ENCODE measurements around the gene ANKRD63.

Gene ANKRD63

GRCh38 chr15:40283615-40284300 lies 894 bp upstream of the ANKRD63 start:
- no peaks in the 10 kb centered on the region for H3K36me3 ChIP-seq (ENCODE audit: control insufficient read depth in 1 of 2, insufficient read depth in 2 of 2, low read length in 2 of 2)
- peak overlapping the region in 1 of 2 donors; percentile 78 for H3K4me3 ChIP-seq (ENCODE audit: low read depth in 1 of 2, low read length in 2 of 2)
- H3K27ac ChIP-seq (ENCODE audit: low read length): no peak overlapping the region
- peaks cover 24% of the 10 kb centered on the region for H3K27me3 ChIP-seq (ENCODE audit: low read depth, low read length)
- H3K4me1 ChIP-seq (ENCODE audit: control insufficient read depth in 1 of 2, insufficient read depth in 2 of 2, low read length in 2 of 2): peaks cover 0 to 35% of the 10 kb centered on the region in 2 donors
- no peaks in the 10 kb centered on the region for H3K9me3 ChIP-seq (ENCODE audit: control insufficient read depth in 1 of 2, low read length in 2 of 2)

- no peaks in the 10 kb centered on the region for H3K36me3 ChIP-seq (ENCODE audit: control insufficient read depth in 1 of 2, insufficient read depth in 2 of 2, low read length in 2 of 2)
- no peak overlapping the region for H3K27ac ChIP-seq (ENCODE audit: low read length)
- H3K4me1 ChIP-seq (ENCODE audit: control insufficient read depth in 1 of 2, insufficient read depth in 2 of 2, low read length in 2 of 2): peaks cover 0 to 35% of the 10 kb centered on the region in 2 donors
- H3K4me3 ChIP-seq (ENCODE audit: low read depth in 1 of 2, low read length in 2 of 2): peak overlapping the region; percentile 26 to 78
- H3K27me3 ChIP-seq (ENCODE audit: low read depth, low read length): peaks cover 34% of the 10 kb centered on the region
- H3K9me3 ChIP-seq (ENCODE audit: control insufficient read depth in 1 of 2, low read length in 2 of 2): no peaks in the 10 kb centered on the region
These were observed 556 bp downstream of the ANKRD63 start for GRCh38 chr15:40282147-40282868.

GRCh38 chr15:40281801-40282146 lies 1.1 kb downstream of the ANKRD63 start:
- H3K27me3 ChIP-seq (ENCODE audit: low read depth, low read length): peaks cover 34% of the 10 kb centered on the region
- peak overlapping the region in 1 of 2 donors; percentile 78 for H3K4me3 ChIP-seq (ENCODE audit: low read depth in 1 of 2, low read length in 2 of 2)
- H3K4me1 ChIP-seq (ENCODE audit: control insufficient read depth in 1 of 2, insufficient read depth in 2 of 2, low read length in 2 of 2): peaks cover 0 to 35% of the 10 kb centered on the region in 2 donors

GRCh38 chr15:40281057-40281800 lies 1.6 kb downstream of the ANKRD63 start:
- Histone ChIP-seq H3K27me3 (ENCODE audit: low read depth, low read length) (peaks cover 34% of the 10 kb centered on the region), H3K4me3 (ENCODE audit: low read depth in 1 of 2, low read length in 2 of 2) (peak overlapping the region in 1 of 2 donors; percentile 24), H3K27ac (ENCODE audit: low read length) (no peak overlapping the region), H3K36me3 (ENCODE audit: control insufficient read depth in 1 of 2, insufficient read depth in 2 of 2, low read length in 2 of 2) (no peaks in the 10 kb centered on the region), H3K9me3 (ENCODE audit: control insufficient read depth in 1 of 2, low read length in 2 of 2) (no peaks in the 10 kb centered on the region), H3K4me1 (ENCODE audit: control insufficient read depth in 1 of 2, insufficient read depth in 2 of 2, low read length in 2 of 2) (peaks cover 0 to 35% of the 10 kb centered on the region in 2 donors)

More at GRCh38 chr15:40281801-40282146, 1.1 kb downstream of the ANKRD63 start:
- Histone ChIP-seq H3K36me3 (ENCODE audit: control insufficient read depth in 1 of 2, insufficient read depth in 2 of 2, low read length in 2 of 2) (no peaks in the 10 kb centered on the region), H3K27ac (ENCODE audit: low read length) (no peak overlapping the region), H3K9me3 (ENCODE audit: control insufficient read depth in 1 of 2, low read length in 2 of 2) (no peaks in the 10 kb centered on the region)

GRCh38 chr15:40280260-40281056 lies 2.4 kb downstream of the ANKRD63 start:
- Histone ChIP-seq H3K27ac (ENCODE audit: low read length) (no peak overlapping the region), H3K4me1 (ENCODE audit: control insufficient read depth in 1 of 2, insufficient read depth in 2 of 2, low read length in 2 of 2) (peaks cover 0 to 29% of the 10 kb centered on the region in 2 donors), H3K4me3 (ENCODE audit: low read depth in 1 of 2, low read length in 2 of 2) (no peak overlapping the region), H3K27me3 (ENCODE audit: low read depth, low read length) (peaks cover 34% of the 10 kb centered on the region), H3K36me3 (ENCODE audit: control insufficient read depth in 1 of 2, insufficient read depth in 2 of 2, low read length in 2 of 2) (no peaks in the 10 kb centered on the region), H3K9me3 (ENCODE audit: control insufficient read depth in 1 of 2, low read length in 2 of 2) (no peaks in the 10 kb centered on the region)

GRCh38 chr15:40279437-40280141 lies 3.3 kb downstream of the ANKRD63 start:
- Histone ChIP-seq H3K9me3 (ENCODE audit: control insufficient read depth in 1 of 2, low read length in 2 of 2) (no peaks in the 10 kb centered on the region), H3K4me3 (ENCODE audit: low read depth in 1 of 2, low read length in 2 of 2) (peak overlapping the region in 1 of 2 donors; percentile 38), H3K27me3 (ENCODE audit: low read depth, low read length) (peaks cover 34% of the 10 kb centered on the region), H3K36me3 (ENCODE audit: control insufficient read depth in 1 of 2, insufficient read depth in 2 of 2, low read length in 2 of 2) (no peaks in the 10 kb centered on the region), H3K4me1 (ENCODE audit: control insufficient read depth in 1 of 2, insufficient read depth in 2 of 2, low read length in 2 of 2) (peaks cover 0 to 21% of the 10 kb centered on the region in 2 donors), H3K27ac (ENCODE audit: low read length) (no peak overlapping the region)

GRCh38 chr15:40278026-40278425 lies 4.8 kb downstream of the ANKRD63 start:
- Histone ChIP-seq H3K4me1 (ENCODE audit: control insufficient read depth in 1 of 2, insufficient read depth in 2 of 2, low read length in 2 of 2) (peaks cover 0 to 18% of the 10 kb centered on the region in 2 donors), H3K36me3 (ENCODE audit: control insufficient read depth in 1 of 2, insufficient read depth in 2 of 2, low read length in 2 of 2) (no peaks in the 10 kb centered on the region), H3K27ac (ENCODE audit: low read length) (no peak overlapping the region), H3K27me3 (ENCODE audit: low read depth, low read length) (peaks cover 34% of the 10 kb centered on the region), H3K4me3 (ENCODE audit: low read depth in 1 of 2, low read length in 2 of 2) (no peak overlapping the region), H3K9me3 (ENCODE audit: control insufficient read depth in 1 of 2, low read length in 2 of 2) (no peaks in the 10 kb centered on the region)

GRCh38 chr15:40277471-40277870 lies 5.4 kb downstream of the ANKRD63 start:
- peaks cover 34% of the 10 kb centered on the region for H3K27me3 ChIP-seq (ENCODE audit: low read depth, low read length)
- no peaks in the 10 kb centered on the region for H3K9me3 ChIP-seq (ENCODE audit: control insufficient read depth in 1 of 2, low read length in 2 of 2)
- H3K36me3 ChIP-seq (ENCODE audit: control insufficient read depth in 1 of 2, insufficient read depth in 2 of 2, low read length in 2 of 2): no peaks in the 10 kb centered on the region
- H3K27ac ChIP-seq (ENCODE audit: low read length): no peak overlapping the region
- peaks cover 0 to 12% of the 10 kb centered on the region in 2 donors for H3K4me1 ChIP-seq (ENCODE audit: control insufficient read depth in 1 of 2, insufficient read depth in 2 of 2, low read length in 2 of 2)
- H3K4me3 ChIP-seq (ENCODE audit: low read depth in 1 of 2, low read length in 2 of 2): no peak overlapping the region

- Histone ChIP-seq H3K4me1 (ENCODE audit: control insufficient read depth in 1 of 2, insufficient read depth in 2 of 2, low read length in 2 of 2) (peaks cover 0 to 7% of the 10 kb centered on the region in 2 donors), H3K9me3 (ENCODE audit: control insufficient read depth in 1 of 2, low read length in 2 of 2) (no peaks in the 10 kb centered on the region), H3K27ac (ENCODE audit: low read length) (no peak overlapping the region), H3K36me3 (ENCODE audit: control insufficient read depth in 1 of 2, insufficient read depth in 2 of 2, low read length in 2 of 2) (no peaks in the 10 kb centered on the region), H3K27me3 (ENCODE audit: low read depth, low read length) (peaks cover 34% of the 10 kb centered on the region), H3K4me3 (ENCODE audit: low read depth in 1 of 2, low read length in 2 of 2) (no peak overlapping the region)
These were observed 5.9 kb downstream of the ANKRD63 start for GRCh38 chr15:40276927-40277326.

GRCh38 chr15:40275954-40276353 lies 6.9 kb downstream of the ANKRD63 start:
- peaks cover 27% of the 10 kb centered on the region for H3K27me3 ChIP-seq (ENCODE audit: low read depth, low read length)
- H3K27ac ChIP-seq (ENCODE audit: low read length): no peak overlapping the region

More at GRCh38 chr15:40275954-40276353, 6.9 kb downstream of the ANKRD63 start:
- H3K4me3 ChIP-seq (ENCODE audit: low read depth in 1 of 2, low read length in 2 of 2): no peak overlapping the region
- H3K36me3 ChIP-seq (ENCODE audit: control insufficient read depth in 1 of 2, insufficient read depth in 2 of 2, low read length in 2 of 2): no peaks in the 10 kb centered on the region
- H3K4me1 ChIP-seq (ENCODE audit: control insufficient read depth in 1 of 2, insufficient read depth in 2 of 2, low read length in 2 of 2): peaks cover 0 to 7% of the 10 kb centered on the region in 2 donors
- no peaks in the 10 kb centered on the region for H3K9me3 ChIP-seq (ENCODE audit: control insufficient read depth in 1 of 2, low read length in 2 of 2)
